ENCODE data around the gene SLC17A7.
A peak's percentile ranks its signal among the peaks of the same experiment; 100 is the strongest.

SLC17A7 gene

GRCh38 chr19:49443366-49444099 is 2.2 kb upstream of the SLC17A7 start:
- DNase-seq, result peak; percentile 94

- peak; percentile 64 for DNase-seq
These were observed 1.5 kb upstream of the SLC17A7 start for GRCh38 chr19:49442771-49443365.

GRCh38 chr19:49442354-49442753 is 1.0 kb upstream of the SLC17A7 start:
- no peak for DNase-seq

GRCh38 chr19:49441960-49442350 is 628 bp upstream of the SLC17A7 start:
- DNase-seq, result no peak

DNA sequence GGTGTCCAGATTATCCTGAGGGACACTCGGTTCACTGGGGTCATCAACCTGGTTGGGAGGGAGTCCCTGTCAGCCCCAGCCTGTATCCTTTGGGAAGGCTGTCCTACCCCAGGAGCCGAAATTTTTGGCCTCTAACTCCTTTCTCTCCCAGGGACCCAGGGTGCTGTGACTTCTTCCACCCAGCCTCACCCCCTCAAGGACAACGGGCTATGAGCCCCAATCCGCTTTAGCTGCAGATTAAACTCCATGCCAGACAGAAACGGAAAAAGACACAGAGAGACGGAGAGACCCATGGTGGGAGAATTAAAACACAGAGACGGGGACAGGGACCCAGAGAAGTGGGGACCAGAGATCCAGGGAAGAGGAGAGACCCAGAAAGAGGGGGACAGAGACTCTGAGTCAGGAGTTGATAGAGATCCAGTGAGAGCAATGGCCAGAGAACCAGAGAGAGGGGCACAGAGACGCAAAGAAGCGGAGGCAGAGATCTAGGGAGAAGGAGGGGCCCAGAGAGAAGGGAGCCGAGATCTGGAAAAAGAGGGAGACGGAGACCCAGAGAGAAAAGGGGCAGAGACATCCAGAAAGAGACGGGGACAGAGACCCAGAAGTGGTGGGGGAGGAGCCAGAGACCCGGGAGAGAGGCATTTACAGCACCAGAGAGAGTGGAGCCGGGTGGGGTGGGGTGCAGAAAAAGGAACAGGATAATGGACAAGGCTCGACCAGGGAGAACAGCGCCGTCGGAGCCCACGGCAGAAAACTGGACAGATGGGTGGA is 703 bp downstream of the SLC17A7 start:
- no peak for DNase-seq

DNA sequence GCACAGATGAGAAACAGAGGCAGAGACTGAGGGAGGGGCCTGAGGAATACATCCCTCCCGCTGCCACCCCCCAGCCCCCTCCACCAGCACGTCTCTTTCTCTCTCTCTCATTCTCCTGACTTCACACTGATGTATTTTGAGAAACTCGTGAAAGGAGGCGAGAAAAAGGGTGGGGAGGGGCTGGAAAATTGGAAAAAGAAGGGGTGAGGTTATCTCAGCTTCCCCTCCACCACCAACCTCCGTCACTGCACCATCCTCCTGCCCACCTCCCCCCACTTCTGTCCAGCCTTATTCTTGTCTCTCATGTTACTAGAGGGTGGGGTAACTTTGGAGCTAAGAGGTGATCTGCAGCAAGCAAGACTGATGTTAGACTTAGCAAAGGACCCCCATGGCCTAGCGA is 1.5 kb downstream of the SLC17A7 start:
- DNase-seq, result no peak

- DNase-seq, result no peak
These were observed 3.1 kb downstream of the SLC17A7 start for GRCh38 chr19:49438261-49438660.

DNA sequence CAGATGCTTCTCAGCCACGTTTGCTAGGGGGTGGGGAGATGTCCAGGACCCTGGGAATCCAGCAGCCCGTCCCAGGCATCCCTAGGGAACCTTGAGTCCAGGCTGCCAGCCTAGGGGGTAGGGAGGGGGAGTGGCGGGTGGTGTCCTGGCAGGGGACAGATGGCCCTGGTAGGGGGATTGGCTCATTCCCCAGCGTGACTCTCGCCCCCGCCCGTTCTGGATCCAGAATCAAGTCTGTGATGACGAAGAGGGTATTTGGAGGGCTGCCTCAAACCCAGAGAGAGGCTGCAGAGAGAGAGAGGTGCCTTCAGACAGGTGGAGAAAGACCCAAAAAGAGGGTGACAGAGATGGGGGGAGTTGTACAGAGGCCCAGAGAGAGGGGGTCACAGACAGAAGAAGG is 4.1 kb downstream of the SLC17A7 start:
- DNase-seq, result no peak

- DNase-seq, result peak; percentile 62
These were observed 4.8 kb downstream of the SLC17A7 start for GRCh38 chr19:49436381-49437017.

GRCh38 chr19:49435670-49436069 is 5.7 kb downstream of the SLC17A7 start:
- DNase-seq, result no peak

- no peak for DNase-seq
These were observed 6.3 kb downstream of the SLC17A7 start for GRCh38 chr19:49434907-49435583.

- DNase-seq, result no peak
These were observed 8.0 kb downstream of the SLC17A7 start for GRCh38 chr19:49433240-49433901.

GRCh38 chr19:49432141-49433073 is 8.9 kb downstream of the SLC17A7 start:
- peak; percentile 50 for DNase-seq

DNA sequence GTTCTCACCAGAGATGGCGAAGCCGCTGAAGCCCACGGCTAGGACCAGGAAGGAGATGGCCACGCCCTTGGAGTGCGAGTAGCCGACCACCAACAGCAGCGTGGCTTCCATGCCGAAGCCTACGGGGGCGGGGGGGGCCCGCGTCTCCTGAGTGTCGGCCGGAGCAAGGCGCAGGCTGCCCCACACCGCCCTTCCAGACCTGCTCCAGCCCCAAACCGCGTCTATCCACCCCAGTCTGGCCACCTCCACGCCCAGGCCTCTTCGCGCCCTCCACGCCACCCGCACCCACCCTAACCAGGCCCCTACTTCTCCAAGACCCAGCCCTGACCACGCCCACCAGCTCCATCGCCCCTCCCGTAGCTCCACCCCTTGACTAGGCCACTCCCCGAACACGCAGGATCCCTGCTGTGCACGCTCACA is 10.0 kb downstream of the SLC17A7 start:
- peak; percentile 45 for DNase-seq

GRCh38 chr19:49430678-49431329 is 10.5 kb downstream of the SLC17A7 start:
- no peak for DNase-seq

- no peak for DNase-seq
These were observed 11.1 kb downstream of the SLC17A7 start for GRCh38 chr19:49430172-49430677.

DNA sequence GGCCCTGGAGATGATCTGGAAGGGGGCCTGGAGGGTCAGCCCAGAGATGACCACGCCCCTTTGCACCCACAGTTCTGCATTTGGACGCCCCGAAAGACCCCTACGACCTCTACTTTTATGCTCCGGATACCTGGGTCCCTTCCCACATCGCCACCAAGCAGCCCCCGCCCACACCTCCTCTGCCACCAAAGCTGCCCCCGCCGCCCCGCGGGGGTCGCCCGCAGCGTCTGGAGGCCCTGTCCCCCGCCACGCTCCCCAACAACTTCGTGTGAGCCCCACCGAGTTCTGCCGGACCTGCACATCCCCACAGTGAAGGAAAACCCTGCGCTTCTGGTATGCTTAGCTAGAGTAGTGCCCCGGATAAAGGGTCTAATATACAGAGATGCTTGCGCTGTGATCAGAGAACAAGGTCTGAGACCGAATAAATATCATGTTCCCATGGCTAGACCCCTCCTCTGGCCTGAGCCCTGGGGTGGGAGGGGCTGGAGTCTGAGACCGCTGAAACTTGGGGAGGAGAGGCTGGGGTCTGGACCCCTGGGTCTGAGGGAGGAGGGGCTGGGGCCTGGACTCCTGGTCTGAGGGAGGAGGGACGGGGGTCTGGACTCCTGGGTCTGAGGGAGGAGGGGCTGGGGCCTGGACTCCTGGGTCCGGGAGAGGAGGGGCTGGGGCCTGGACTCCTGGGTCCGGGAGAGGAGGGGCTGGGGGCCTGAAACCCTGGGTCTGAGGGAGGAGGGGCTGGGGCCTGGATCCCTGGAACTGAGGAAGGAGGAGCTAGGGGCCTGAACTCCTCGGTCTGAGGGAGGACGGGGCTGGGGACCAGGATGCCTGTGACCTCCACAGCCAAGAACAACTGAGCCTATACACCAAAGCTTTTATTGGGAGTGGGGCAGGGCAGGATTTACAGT is 12.5 kb downstream of the SLC17A7 start:
- DNase-seq, result no peak

DNA sequence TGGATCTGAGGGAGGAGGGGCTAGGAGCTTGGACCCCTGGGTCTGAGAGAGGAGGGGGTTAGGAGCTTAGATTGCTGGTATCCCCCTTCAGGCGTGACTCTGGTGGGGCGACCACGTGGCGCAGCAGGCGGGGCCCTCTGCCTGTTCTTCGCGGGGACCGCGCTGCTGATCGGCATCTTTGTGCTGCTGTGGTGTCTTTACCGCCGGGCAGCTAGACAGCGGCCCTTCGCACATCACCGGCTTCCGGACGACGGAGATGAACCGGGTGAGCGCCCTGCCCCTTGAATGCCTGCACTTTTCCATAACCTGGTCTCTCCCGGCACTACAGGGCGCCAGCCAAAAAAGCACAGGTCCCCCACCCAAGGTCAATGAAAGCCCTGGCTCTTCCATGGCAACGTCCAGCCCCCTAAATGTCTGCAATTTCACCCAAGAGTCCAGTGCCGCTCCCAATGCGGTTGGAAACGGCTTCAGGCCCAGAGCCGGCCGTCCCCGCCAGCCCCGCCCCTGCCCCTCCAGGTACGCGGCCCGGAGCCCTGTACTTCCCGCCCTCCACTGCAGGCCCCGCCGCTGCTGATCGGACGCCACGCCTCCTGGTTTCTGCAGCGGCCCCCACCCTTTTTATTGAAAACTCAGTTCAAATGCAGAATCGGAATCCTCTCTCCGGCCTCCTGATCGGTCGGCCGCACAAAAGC is 13.3 kb downstream of the SLC17A7 start:
- peak; percentile 37 for DNase-seq

DNA sequence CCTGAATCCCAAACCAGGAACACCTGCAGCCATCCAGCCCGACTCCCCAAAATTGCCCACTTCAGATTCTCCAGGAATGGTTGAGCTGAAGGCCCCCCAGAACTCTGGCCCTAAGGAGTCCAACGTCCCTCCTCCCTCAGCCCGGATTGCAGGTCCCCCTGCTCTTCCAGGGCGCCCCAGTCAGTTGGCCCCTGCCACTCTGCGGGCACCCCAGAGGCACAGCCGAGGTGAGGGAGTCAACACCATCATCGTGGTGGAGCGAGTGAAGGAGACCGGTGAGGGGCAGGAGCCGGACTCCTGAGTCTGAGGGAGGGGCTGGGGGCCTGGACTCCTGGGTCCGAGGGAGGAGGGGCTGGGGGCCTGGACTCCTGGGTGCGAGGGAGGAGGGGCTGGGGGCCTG is 14.0 kb downstream of the SLC17A7 start:
- DNase-seq, result no peak
